NB4 (cell line): Measurements from ENCODE around the gene NRXN3.

ENCODE experiments used
- POLR2A ChIP-seq: IDR thresholded peaks from 2 replicates; pipeline ENCODE4 v1.6.1; 2011; ENCODE audit warnings: mild to moderate bottlenecking; ENCODE audit not compliant: insufficient read length; ENCODE audit errors: extremely low read depth
- TF ChIP-seq, protein P1 (sequence below): IDR thresholded peaks from one replicate; pipeline ENCODE4 v1.5.1; 2012; ENCODE audit warnings: low read depth, low read length

DNA sequence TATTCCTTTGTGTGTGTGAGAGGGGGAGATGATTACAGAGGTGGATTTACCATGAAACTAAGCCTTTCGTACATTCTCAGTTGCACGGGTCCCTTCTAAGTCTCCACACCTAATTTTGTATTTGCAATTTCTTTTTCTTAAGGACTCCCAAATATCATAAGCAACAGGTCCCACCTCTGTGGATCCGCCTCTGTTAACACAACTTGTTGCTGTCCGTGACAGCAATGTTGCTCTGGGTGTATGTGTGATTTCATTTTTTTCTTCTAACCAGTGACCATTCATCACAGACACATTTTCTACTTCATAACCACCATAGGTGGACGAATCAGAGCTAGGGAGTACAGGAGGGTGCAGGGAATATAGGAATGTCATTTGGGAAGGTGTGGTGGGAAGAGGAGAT is 81.1 kb downstream of the NRXN3 start:
- TF ChIP-seq, protein P1, sequence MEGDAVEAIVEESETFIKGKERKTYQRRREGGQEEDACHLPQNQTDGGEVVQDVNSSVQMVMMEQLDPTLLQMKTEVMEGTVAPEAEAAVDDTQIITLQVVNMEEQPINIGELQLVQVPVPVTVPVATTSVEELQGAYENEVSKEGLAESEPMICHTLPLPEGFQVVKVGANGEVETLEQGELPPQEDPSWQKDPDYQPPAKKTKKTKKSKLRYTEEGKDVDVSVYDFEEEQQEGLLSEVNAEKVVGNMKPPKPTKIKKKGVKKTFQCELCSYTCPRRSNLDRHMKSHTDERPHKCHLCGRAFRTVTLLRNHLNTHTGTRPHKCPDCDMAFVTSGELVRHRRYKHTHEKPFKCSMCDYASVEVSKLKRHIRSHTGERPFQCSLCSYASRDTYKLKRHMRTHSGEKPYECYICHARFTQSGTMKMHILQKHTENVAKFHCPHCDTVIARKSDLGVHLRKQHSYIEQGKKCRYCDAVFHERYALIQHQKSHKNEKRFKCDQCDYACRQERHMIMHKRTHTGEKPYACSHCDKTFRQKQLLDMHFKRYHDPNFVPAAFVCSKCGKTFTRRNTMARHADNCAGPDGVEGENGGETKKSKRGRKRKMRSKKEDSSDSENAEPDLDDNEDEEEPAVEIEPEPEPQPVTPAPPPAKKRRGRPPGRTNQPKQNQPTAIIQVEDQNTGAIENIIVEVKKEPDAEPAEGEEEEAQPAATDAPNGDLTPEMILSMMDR: no peak
- TF ChIP-seq POLR2A: no peak
